GM23338 (cell line): Measurements from ENCODE around the gene KCNAB2. TPM values are rescaled to one million over a fixed set of nuclear protein-coding genes. Genes with fewer than 3 reads are reported as not detected.
A peak's percentile ranks its signal among the peaks of the same experiment; 100 is the strongest.

Experiments used
- ATAC-seq: fragments of 200-7000 bp; cut with Tn5 transposase; 3 replicates; pipeline ENCODE4 v1.9.1; 2020
- DNase-seq: peaks from one replicate; pipeline ENCODE4 v3.0.0-alpha.2; 2015; ENCODE audit warnings: low spot score
- H2AFZ ChIP-seq: fragments of 200-600 bp; sonication (generic); 2 replicates; pipeline ENCODE4 v1.8.0; 2016; ENCODE audit warnings: antibody characterized with exemption, mild to moderate bottlenecking, moderate library complexity
- H3F3A ChIP-seq: fragments of 200-600 bp; sonication (generic); replicated peaks from 2 replicates; pipeline ENCODE4 v1.8.0; 2017; ENCODE audit warnings: antibody characterized with exemption, mixed run types, low read depth
- H3K27ac ChIP-seq: fragments of 200-600 bp; sonication (generic); 2 replicates; pipeline ENCODE4 v1.6.1; 2016; ENCODE audit warnings: low read depth
- H3K27me3 ChIP-seq: fragments of 200-600 bp; sonication (generic); 2 replicates; pipeline ENCODE4 v1.8.0; 2016; ENCODE audit warnings: mild to moderate bottlenecking, mixed run types, moderate library complexity; ENCODE audit not compliant: insufficient read depth
- H3K36me3 ChIP-seq: fragments of 200-600 bp; sonication (generic); 2 replicates; pipeline ENCODE4 v1.8.0; 2016; ENCODE audit warnings: mild to moderate bottlenecking; ENCODE audit not compliant: insufficient read depth
- H3K4me1 ChIP-seq: fragments of 200-600 bp; sonication (generic); 2 replicates; pipeline ENCODE4 v1.8.0; 2016; ENCODE audit warnings: mild to moderate bottlenecking, moderate library complexity; ENCODE audit not compliant: insufficient read depth
- H3K4me2 ChIP-seq: fragments of 200-600 bp; sonication (generic); 2 replicates; pipeline ENCODE4 v1.7.1; 2017; ENCODE audit warnings: mixed run types
- H3K4me3 ChIP-seq: fragments of 200-600 bp; sonication (generic); 2 replicates; pipeline ENCODE4 v1.6.1; 2016; ENCODE audit warnings: mixed run types
- H3K79me2 ChIP-seq: fragments of 200-600 bp; sonication (generic); replicated peaks from 2 replicates; pipeline ENCODE4 v1.8.0; 2017; ENCODE audit warnings: mild to moderate bottlenecking; ENCODE audit not compliant: insufficient read depth
- H3K9me2 ChIP-seq: fragments of 200-600 bp; sonication (generic); 2 replicates; pipeline ENCODE4 v1.8.0; 2017; ENCODE audit not compliant: insufficient read depth
- H4K20me1 ChIP-seq: fragments of 200-600 bp; sonication (generic); replicated peaks from 2 replicates; pipeline ENCODE4 v1.8.0; 2017; ENCODE audit warnings: mild to moderate bottlenecking; ENCODE audit not compliant: insufficient read depth
- H3K27ac Mint-ChIP-seq: 2 replicates; pipeline ENCODE4 v1.8.0; 2020; ENCODE audit warnings: inconsistent platforms, mild to moderate bottlenecking, moderate library complexity, mixed read lengths
- H3K27me3 Mint-ChIP-seq: 3 replicates; pipeline ENCODE4 v1.8.0; 2022; ENCODE audit warnings: low read depth, mild to moderate bottlenecking, moderate library complexity, mixed read lengths, inconsistent platforms; ENCODE audit not compliant: insufficient read depth, poor library complexity
- H3K36me3 Mint-ChIP-seq: 3 replicates; pipeline ENCODE4 v1.8.0; 2021; ENCODE audit warnings: low read depth, mild to moderate bottlenecking, inconsistent platforms, moderate library complexity, mixed read lengths
- H3K4me1 Mint-ChIP-seq: 3 replicates; pipeline ENCODE4 v1.8.0; 2020; ENCODE audit warnings: mild to moderate bottlenecking, inconsistent platforms, mixed read lengths
- H3K4me3 Mint-ChIP-seq: 3 replicates; pipeline ENCODE4 v1.8.0; 2021; ENCODE audit warnings: moderate library complexity, mild to moderate bottlenecking, inconsistent platforms, mixed read lengths
- H3K9me3 Mint-ChIP-seq: 3 replicates; pipeline ENCODE4 v1.8.0; 2020; ENCODE audit warnings: moderate library complexity, mild to moderate bottlenecking, inconsistent platforms, mixed read lengths
- CREB1 ChIP-seq: fragments of 250-450 bp; sonication (Bioruptor Pico); IDR thresholded peaks from 2 replicates; pipeline ENCODE4 v1.5.0; 2020; ENCODE audit warnings: low read depth, mild to moderate bottlenecking, moderate library complexity
- EZH2 ChIP-seq: fragments of 200-600 bp; sonication (generic); IDR thresholded peaks from one replicate; pipeline ENCODE4 v1.8.0; 2017; ENCODE audit warnings: antibody characterized with exemption, mild to moderate bottlenecking, low read depth; ENCODE audit not compliant: unreplicated experiment
- EZH2phosphoT487 ChIP-seq: fragments of 200-600 bp; sonication (generic); IDR thresholded peaks from one replicate; pipeline ENCODE4 v1.8.1; 2018; ENCODE audit warnings: antibody characterized with exemption; ENCODE audit not compliant: unreplicated experiment
- JUNB ChIP-seq: IDR thresholded peaks from one replicate; pipeline ENCODE4 v1.6.1; 2016; ENCODE audit warnings: antibody characterized with exemption; ENCODE audit not compliant: unreplicated experiment
- NANOG ChIP-seq: IDR thresholded peaks from 2 replicates; pipeline ENCODE4 v1.6.1; 2016; ENCODE audit warnings: antibody characterized with exemption, borderline replicate concordance
- POLR2AphosphoS5 ChIP-seq: IDR thresholded peaks from 2 replicates; pipeline ENCODE4 v1.6.1; 2016; ENCODE audit warnings: antibody characterized with exemption, low read depth
- STAT1 ChIP-seq: IDR thresholded peaks from one replicate; pipeline ENCODE4 v1.6.1; 2016; ENCODE audit warnings: antibody characterized with exemption; ENCODE audit not compliant: unreplicated experiment
- ZNF114 ChIP-seq: fragments of 250-450 bp; sonication (Bioruptor Pico); IDR thresholded peaks from 2 replicates; pipeline ENCODE4 v1.5.0; 2020; ENCODE audit warnings: mild to moderate bottlenecking, moderate library complexity
- ZNF331 ChIP-seq: fragments of 250-450 bp; sonication (Bioruptor Pico); IDR thresholded peaks from 2 replicates; pipeline ENCODE4 v1.5.0; 2020; ENCODE audit warnings: low read depth, mild to moderate bottlenecking, moderate library complexity
- polyA plus RNA-seq: library from polyadenylated mRNA; unstranded; fragments of >200 nt; fragmentation: Nextera tagmentation; extraction: Ambion mirVana; gene quantifications from 2 replicates; pipeline ENCODE4 v1.2.1, GENCODE V29; 2016
- total RNA-seq: library from RNA; depleted of rRNA; stranded (reverse); fragments of >200 nt; shearing (Covaris generic); gene quantifications from 2 replicates; pipeline ENCODE4 v1.2.3, GENCODE V29; 2014
- TF ChIP-seq, protein P1 (sequence below), 2 experiments: fragments of 200-600 bp in 1 of 2; sonication (generic) in 1 of 2; conservative IDR thresholded peaks; 2 replicates each; pipeline versions ENCODE4 v1.5.1 to v1.6.1; 2016 to 2017; ENCODE audit warnings: antibody characterized with exemption in 2 of 2, low read depth in 2 of 2, mild to moderate bottlenecking in 2 of 2, moderate library complexity in 1 of 2
- TF ChIP-seq, protein P2 (sequence below): IDR thresholded peaks from 2 replicates; pipeline ENCODE4 v1.6.1; 2016; ENCODE audit warnings: antibody characterized with exemption
- TF ChIP-seq, protein P3 (sequence below): IDR thresholded peaks from one replicate; pipeline ENCODE4 v1.6.1; 2018; ENCODE audit warnings: antibody characterized with exemption; ENCODE audit not compliant: unreplicated experiment
- TF ChIP-seq, protein P4 (sequence below): fragments of 250-450 bp; sonication (Bioruptor Pico); IDR thresholded peaks from 2 replicates; pipeline ENCODE4 v1.5.0; 2020; ENCODE audit warnings: mild to moderate bottlenecking, moderate library complexity

The KCNAB2 gene
- total and polyA plus RNA-seq, 2 experiments from 2014 or later = 3.0 to 3.7 TPM

DNA sequence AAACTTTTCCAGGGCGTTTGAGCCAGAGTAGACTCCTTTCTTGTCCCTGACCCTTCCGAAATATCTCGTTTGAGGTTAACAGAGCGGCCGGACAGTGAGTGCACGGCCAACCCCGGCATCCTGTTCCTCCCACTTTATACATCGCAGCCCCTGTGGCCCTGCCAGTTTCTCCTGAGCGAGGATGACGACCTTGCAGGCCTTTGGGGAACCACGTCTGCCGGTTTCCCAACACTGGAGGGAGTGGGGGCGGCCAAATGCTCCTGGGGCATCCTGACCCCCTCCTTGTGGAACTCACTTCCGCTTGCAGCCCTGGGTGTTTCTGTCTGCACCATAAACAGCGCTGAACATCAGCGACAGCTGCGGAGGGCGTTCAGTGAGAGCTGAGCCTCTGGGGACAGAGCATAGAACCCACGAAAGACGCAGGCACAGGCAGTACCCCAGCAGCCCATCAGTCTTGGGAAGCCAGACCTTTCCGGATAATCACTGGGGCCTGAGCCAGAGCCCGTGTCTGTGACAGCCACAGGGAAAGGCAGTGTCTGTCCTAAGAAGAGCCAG is 4.8 kb upstream of the KCNAB2 start:
- H2AFZ ChIP-seq = no peak overlapping the region
- H3K4me1 Mint-ChIP-seq = peaks cover 10% of the 10 kb centered on the region
- no peaks in the 10 kb centered on the region for H3K9me3 Mint-ChIP-seq
- H3K4me1 ChIP-seq = peaks cover 5% of the 10 kb centered on the region; the same call in 1 of the 2 replicates
- TF ChIP-seq, protein P1, sequence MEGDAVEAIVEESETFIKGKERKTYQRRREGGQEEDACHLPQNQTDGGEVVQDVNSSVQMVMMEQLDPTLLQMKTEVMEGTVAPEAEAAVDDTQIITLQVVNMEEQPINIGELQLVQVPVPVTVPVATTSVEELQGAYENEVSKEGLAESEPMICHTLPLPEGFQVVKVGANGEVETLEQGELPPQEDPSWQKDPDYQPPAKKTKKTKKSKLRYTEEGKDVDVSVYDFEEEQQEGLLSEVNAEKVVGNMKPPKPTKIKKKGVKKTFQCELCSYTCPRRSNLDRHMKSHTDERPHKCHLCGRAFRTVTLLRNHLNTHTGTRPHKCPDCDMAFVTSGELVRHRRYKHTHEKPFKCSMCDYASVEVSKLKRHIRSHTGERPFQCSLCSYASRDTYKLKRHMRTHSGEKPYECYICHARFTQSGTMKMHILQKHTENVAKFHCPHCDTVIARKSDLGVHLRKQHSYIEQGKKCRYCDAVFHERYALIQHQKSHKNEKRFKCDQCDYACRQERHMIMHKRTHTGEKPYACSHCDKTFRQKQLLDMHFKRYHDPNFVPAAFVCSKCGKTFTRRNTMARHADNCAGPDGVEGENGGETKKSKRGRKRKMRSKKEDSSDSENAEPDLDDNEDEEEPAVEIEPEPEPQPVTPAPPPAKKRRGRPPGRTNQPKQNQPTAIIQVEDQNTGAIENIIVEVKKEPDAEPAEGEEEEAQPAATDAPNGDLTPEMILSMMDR (conservative IDR thresholded peaks at IDR 0.05; ENCODE audit: low read depth in 2 of 2) = no peak
- TF ChIP-seq, protein P2, sequence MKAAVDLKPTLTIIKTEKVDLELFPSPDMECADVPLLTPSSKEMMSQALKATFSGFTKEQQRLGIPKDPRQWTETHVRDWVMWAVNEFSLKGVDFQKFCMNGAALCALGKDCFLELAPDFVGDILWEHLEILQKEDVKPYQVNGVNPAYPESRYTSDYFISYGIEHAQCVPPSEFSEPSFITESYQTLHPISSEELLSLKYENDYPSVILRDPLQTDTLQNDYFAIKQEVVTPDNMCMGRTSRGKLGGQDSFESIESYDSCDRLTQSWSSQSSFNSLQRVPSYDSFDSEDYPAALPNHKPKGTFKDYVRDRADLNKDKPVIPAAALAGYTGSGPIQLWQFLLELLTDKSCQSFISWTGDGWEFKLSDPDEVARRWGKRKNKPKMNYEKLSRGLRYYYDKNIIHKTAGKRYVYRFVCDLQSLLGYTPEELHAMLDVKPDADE = no peak
- TF ChIP-seq NANOG = no peak
- no peak for TF ChIP-seq EZH2
- TF ChIP-seq ZNF331 (CRISPR knock-in tag) = no peak
- no peak for TF ChIP-seq JUNB
- TF ChIP-seq ZNF114 (CRISPR knock-in tag) = no peak
- TF ChIP-seq STAT1 = no peak
- no peak for TF ChIP-seq CREB1 (CRISPR knock-in tag)
- TF ChIP-seq, protein P3, sequence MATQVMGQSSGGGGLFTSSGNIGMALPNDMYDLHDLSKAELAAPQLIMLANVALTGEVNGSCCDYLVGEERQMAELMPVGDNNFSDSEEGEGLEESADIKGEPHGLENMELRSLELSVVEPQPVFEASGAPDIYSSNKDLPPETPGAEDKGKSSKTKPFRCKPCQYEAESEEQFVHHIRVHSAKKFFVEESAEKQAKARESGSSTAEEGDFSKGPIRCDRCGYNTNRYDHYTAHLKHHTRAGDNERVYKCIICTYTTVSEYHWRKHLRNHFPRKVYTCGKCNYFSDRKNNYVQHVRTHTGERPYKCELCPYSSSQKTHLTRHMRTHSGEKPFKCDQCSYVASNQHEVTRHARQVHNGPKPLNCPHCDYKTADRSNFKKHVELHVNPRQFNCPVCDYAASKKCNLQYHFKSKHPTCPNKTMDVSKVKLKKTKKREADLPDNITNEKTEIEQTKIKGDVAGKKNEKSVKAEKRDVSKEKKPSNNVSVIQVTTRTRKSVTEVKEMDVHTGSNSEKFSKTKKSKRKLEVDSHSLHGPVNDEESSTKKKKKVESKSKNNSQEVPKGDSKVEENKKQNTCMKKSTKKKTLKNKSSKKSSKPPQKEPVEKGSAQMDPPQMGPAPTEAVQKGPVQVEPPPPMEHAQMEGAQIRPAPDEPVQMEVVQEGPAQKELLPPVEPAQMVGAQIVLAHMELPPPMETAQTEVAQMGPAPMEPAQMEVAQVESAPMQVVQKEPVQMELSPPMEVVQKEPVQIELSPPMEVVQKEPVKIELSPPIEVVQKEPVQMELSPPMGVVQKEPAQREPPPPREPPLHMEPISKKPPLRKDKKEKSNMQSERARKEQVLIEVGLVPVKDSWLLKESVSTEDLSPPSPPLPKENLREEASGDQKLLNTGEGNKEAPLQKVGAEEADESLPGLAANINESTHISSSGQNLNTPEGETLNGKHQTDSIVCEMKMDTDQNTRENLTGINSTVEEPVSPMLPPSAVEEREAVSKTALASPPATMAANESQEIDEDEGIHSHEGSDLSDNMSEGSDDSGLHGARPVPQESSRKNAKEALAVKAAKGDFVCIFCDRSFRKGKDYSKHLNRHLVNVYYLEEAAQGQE = no peak
- TF ChIP-seq EZH2phosphoT487 = no peak
- TF ChIP-seq POLR2AphosphoS5 = no peak
- TF ChIP-seq, protein P4, sequence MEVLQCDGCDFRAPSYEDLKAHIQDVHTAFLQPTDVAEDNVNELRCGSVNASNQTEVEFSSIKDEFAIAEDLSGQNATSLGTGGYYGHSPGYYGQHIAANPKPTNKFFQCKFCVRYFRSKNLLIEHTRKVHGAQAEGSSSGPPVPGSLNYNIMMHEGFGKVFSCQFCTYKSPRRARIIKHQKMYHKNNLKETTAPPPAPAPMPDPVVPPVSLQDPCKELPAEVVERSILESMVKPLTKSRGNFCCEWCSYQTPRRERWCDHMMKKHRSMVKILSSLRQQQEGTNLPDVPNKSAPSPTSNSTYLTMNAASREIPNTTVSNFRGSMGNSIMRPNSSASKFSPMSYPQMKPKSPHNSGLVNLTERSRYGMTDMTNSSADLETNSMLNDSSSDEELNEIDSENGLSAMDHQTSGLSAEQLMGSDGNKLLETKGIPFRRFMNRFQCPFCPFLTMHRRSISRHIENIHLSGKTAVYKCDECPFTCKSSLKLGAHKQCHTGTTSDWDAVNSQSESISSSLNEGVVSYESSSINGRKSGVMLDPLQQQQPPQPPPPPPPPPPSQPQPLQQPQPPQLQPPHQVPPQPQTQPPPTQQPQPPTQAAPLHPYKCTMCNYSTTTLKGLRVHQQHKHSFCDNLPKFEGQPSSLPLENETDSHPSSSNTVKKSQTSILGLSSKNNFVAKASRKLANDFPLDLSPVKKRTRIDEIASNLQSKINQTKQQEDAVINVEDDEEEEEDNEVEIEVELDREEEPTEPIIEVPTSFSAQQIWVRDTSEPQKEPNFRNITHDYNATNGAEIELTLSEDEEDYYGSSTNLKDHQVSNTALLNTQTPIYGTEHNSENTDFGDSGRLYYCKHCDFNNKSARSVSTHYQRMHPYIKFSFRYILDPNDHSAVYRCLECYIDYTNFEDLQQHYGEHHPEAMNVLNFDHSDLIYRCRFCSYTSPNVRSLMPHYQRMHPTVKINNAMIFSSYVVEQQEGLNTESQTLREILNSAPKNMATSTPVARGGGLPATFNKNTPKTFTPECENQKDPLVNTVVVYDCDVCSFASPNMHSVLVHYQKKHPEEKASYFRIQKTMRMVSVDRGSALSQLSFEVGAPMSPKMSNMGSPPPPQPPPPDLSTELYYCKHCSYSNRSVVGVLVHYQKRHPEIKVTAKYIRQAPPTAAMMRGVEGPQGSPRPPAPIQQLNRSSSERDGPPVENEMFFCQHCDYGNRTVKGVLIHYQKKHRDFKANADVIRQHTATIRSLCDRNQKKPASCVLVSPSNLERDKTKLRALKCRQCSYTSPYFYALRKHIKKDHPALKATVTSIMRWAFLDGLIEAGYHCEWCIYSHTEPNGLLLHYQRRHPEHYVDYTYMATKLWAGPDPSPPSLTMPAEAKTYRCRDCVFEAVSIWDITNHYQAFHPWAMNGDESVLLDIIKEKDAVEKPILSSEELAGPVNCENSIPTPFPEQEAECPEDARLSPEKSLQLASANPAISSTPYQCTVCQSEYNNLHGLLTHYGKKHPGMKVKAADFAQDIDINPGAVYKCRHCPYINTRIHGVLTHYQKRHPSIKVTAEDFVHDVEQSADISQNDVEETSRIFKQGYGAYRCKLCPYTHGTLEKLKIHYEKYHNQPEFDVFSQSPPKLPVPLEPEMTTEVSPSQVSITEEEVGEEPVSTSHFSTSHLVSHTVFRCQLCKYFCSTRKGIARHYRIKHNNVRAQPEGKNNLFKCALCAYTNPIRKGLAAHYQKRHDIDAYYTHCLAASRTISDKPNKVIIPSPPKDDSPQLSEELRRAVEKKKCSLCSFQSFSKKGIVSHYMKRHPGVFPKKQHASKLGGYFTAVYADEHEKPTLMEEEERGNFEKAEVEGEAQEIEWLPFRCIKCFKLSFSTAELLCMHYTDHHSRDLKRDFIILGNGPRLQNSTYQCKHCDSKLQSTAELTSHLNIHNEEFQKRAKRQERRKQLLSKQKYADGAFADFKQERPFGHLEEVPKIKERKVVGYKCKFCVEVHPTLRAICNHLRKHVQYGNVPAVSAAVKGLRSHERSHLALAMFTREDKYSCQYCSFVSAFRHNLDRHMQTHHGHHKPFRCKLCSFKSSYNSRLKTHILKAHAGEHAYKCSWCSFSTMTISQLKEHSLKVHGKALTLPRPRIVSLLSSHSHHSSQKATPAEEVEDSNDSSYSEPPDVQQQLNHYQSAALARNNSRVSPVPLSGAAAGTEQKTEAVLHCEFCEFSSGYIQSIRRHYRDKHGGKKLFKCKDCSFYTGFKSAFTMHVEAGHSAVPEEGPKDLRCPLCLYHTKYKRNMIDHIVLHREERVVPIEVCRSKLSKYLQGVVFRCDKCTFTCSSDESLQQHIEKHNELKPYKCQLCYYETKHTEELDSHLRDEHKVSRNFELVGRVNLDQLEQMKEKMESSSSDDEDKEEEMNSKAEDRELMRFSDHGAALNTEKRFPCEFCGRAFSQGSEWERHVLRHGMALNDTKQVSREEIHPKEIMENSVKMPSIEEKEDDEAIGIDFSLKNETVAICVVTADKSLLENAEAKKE (CRISPR knock-in tag) = no peak
- no peak overlapping the region for H3K4me2 ChIP-seq
- no peaks in the 10 kb centered on the region for H3K36me3 ChIP-seq
- no peaks in the 10 kb centered on the region for H3K36me3 Mint-ChIP-seq
- H3K27ac ChIP-seq = no peak overlapping the region
- H3F3A ChIP-seq = no peaks in the 10 kb centered on the region
- no peaks in the 10 kb centered on the region for H3K27me3 ChIP-seq
- H3K4me3 Mint-ChIP-seq = no peak overlapping the region
- no peak overlapping the region for H3K4me3 ChIP-seq
- ATAC-seq (peak; percentile 23; the same call in 2 of the 3 replicates), DNase-seq (no peak)
- no peaks in the 10 kb centered on the region; the same call in 1 of the 2 replicates for H4K20me1 ChIP-seq
- H3K9me2 ChIP-seq = no peaks in the 10 kb centered on the region
- H3K79me2 ChIP-seq = no peaks in the 10 kb centered on the region
- H3K27ac Mint-ChIP-seq = no peak overlapping the region
- peaks cover 4% of the 10 kb centered on the region for H3K27me3 Mint-ChIP-seq
